ENCODE data around the gene UNC5C. TPM values are rescaled to one million over a fixed set of nuclear protein-coding genes. Genes with fewer than 3 reads are reported as not detected.

UNC5C gene
- total RNA-seq, 2 experiments from 2014 or later: not detected

- no peaks in the 10 kb centered on the region for H3K4me1 Mint-ChIP-seq (ENCODE audit: low read depth)
- CTCF ChIA-PET: no interaction called here
These were observed 208.6 kb downstream of the UNC5C start for GRCh38 chr4:95340191-95340590.

GRCh38 chr4:95325665-95326064 lies 223.1 kb downstream of the UNC5C start:
- Mint-ChIP-seq H3K36me3 (ENCODE audit: low read depth) (no peaks in the 10 kb centered on the region), H3K27me3 (no peaks in the 10 kb centered on the region), H3K9me3 (no peaks in the 10 kb centered on the region), H3K27ac (no peak overlapping the region), H3K4me1 (ENCODE audit: low read depth) (no peaks in the 10 kb centered on the region), H3K4me3 (no peak overlapping the region)
- ChIA-PET CTCF (no interaction called here), POLR2A (no interaction called here)
- no peak for ATAC-seq (ENCODE audit: poor library complexity)
- Histone ChIP-seq H3K9me3 (ENCODE audit: control insufficient read depth in 1 of 2, insufficient read depth in 1 of 2, low read length in 2 of 2) (peaks cover 0 to 8% of the 10 kb centered on the region in 2 experiments), H3K27me3 (ENCODE audit: control insufficient read depth in 1 of 2, insufficient read depth in 2 of 2, low read length in 2 of 2) (no peaks in the 10 kb centered on the region), H3K36me3 (ENCODE audit: insufficient read depth, low read length) (no peaks in the 10 kb centered on the region), H3K27ac (ENCODE audit: low read depth in 1 of 2, low read length in 2 of 2) (no peak overlapping the region), H3K4me1 (ENCODE audit: insufficient read depth, low read length) (no peaks in the 10 kb centered on the region), H3K4me3 (ENCODE audit: low read length) (no peak overlapping the region)
- no peak for DNase-seq
- TF ChIP-seq CTCF (IDR thresholded peaks at IDR 0.05): no peak
- intact Hi-C loops (cut with DNase I, micrococcal nuclease): no loop called here

More at GRCh38 chr4:95340191-95340590, 208.6 kb downstream of the UNC5C start:
- no peaks in the 10 kb centered on the region for H3K27me3 ChIP-seq (ENCODE audit: control insufficient read depth in 1 of 2, insufficient read depth in 2 of 2, low read length in 2 of 2)
- intact Hi-C loops (cut with DNase I, micrococcal nuclease): no loop called here
- Mint-ChIP-seq H3K4me3 (no peak overlapping the region), H3K27me3 (no peaks in the 10 kb centered on the region), H3K9me3 (peaks cover 6% of the 10 kb centered on the region), H3K27ac (no peak overlapping the region), H3K36me3 (ENCODE audit: low read depth) (no peaks in the 10 kb centered on the region)
- no peak for TF ChIP-seq CTCF (IDR thresholded peaks at IDR 0.05)
- DNase-seq: no peak
- POLR2A ChIA-PET: no interaction called here
- peaks cover 0 to 4% of the 10 kb centered on the region in 2 experiments for H3K9me3 ChIP-seq (ENCODE audit: control insufficient read depth in 1 of 2, insufficient read depth in 1 of 2, low read length in 2 of 2)
- ATAC-seq (ENCODE audit: poor library complexity): no peak
- no peaks in the 10 kb centered on the region for H3K36me3 ChIP-seq (ENCODE audit: insufficient read depth, low read length)
- no peak overlapping the region for H3K4me3 ChIP-seq (ENCODE audit: low read length)
- no peak overlapping the region for H3K27ac ChIP-seq (ENCODE audit: low read depth in 1 of 2, low read length in 2 of 2)
- no peaks in the 10 kb centered on the region for H3K4me1 ChIP-seq (ENCODE audit: insufficient read depth, low read length)

- Mint-ChIP-seq H3K4me3 (no peak overlapping the region), H3K9me3 (no peaks in the 10 kb centered on the region), H3K27me3 (no peaks in the 10 kb centered on the region), H3K4me1 (ENCODE audit: low read depth) (no peaks in the 10 kb centered on the region), H3K27ac (no peak overlapping the region), H3K36me3 (ENCODE audit: low read depth) (no peaks in the 10 kb centered on the region)
- ATAC-seq (ENCODE audit: poor library complexity) (no peak), DNase-seq (no peak)
- no peak overlapping the region for H3K4me3 ChIP-seq (ENCODE audit: low read length)
- no peaks in the 10 kb centered on the region for H3K36me3 ChIP-seq (ENCODE audit: insufficient read depth, low read length)
- ChIA-PET CTCF (no interaction called here), POLR2A (no interaction called here)
- TF ChIP-seq CTCF (IDR thresholded peaks at IDR 0.05): no peak
- no peaks in the 10 kb centered on the region for H3K4me1 ChIP-seq (ENCODE audit: insufficient read depth, low read length)
- no peak overlapping the region for H3K27ac ChIP-seq (ENCODE audit: low read depth in 1 of 2, low read length in 2 of 2)
- no peaks in the 10 kb centered on the region for H3K27me3 ChIP-seq (ENCODE audit: control insufficient read depth in 1 of 2, insufficient read depth in 2 of 2, low read length in 2 of 2)
- intact Hi-C loops (cut with DNase I, micrococcal nuclease): no loop called here
- peaks cover 0 to 7% of the 10 kb centered on the region in 2 experiments for H3K9me3 ChIP-seq (ENCODE audit: control insufficient read depth in 1 of 2, insufficient read depth in 1 of 2, low read length in 2 of 2)
These were observed 229.6 kb downstream of the UNC5C start for GRCh38 chr4:95319169-95319568.
